DND-41 (cell line): Measurements from ENCODE around the gene PRSS33.

ENCODE experiments used
- CTCF ChIP-seq: IDR thresholded peaks from 2 replicates; pipeline ENCODE4 v1.5.1; 2012; ENCODE audit warnings: borderline replicate concordance, low read length, moderate library complexity, mild to moderate bottlenecking; ENCODE audit not compliant: poor library complexity, severe bottlenecking; ENCODE audit errors: extremely low read depth
- EZH2 ChIP-seq: IDR thresholded peaks from 3 replicates; pipeline ENCODE4 v1.6.1; 2012; ENCODE audit warnings: borderline replicate concordance, low read depth, mild to moderate bottlenecking, moderate library complexity, low read length, inconsistent platforms; ENCODE audit not compliant: severe bottlenecking

GRCh38 chr16:2810651-2811050, 23.3 kb upstream of the PRSS33 start:
- TF ChIP-seq EZH2 (no peak), CTCF (no peak)
